ENCODE data around the gene GOLGA6L7. TPM values are rescaled to one million over a fixed set of nuclear protein-coding genes. Genes with fewer than 3 reads are reported as not detected.
"Not testable (repeated sequence)": the region's sequence is repeated elsewhere in the genome, so short reads cannot be mapped to it uniquely, and the experiment has no call there.

Gene GOLGA6L7
- total RNA-seq, 1 donor from 2014 or later, result not detected

DNA sequence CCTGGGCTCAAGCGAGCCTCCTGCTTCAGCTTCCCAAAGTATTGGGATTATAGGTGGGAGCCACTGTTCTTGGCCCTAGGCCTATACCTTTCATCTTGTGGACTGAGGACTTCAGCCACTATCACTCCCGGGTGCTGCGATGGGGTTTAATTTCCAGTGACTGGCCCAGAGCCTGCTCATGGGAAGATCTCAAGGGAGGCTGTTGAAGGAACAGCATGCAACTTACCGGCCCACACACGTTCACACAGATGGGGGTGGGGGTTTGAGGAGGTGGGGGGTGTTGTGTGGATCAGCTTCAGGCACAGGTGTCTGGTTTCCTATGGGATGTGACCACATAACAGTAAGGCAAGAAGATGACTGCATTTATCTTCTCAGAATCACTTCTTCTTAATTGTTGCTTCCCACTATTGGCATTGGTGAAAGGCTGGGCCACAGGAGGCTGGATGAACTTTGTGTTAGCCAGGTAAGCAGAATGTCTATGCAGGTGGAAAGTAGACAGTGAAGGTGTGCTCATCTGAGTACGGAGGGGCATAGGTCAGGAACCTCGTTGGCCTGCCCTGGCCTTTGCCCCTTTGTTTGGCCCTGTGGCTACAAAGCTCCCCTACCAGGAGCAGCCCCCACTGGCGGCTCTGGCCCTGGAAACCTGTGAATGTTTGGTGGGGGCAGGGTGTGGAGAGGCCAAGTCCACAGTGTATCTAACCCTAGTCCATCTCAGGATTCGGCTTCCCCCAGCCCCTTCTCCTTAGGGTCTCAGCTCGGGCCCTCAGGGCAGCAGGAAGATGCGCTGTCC lies 35.9 kb upstream of the GOLGA6L7 start:
- no peak for DNase-seq

DNA sequence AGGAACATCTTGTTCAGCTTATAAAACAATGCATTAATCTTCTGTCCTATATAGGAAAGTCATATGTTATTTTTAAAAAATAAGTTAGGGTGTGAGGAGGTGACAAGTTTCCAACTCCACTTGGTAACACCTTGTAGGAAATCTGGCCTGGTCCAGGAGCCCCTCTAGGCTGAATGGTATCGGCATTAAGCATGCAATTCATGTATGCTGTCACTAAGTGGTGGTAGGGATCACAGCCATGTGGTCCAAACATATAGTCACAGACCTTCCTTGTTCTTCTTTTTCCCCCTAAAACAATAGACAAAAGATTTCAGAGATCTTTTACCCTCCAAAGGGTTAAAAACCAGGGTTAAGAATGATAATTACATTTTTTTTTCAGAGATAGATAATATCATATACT lies 33.2 kb upstream of the GOLGA6L7 start:
- no peak for DNase-seq

DNA sequence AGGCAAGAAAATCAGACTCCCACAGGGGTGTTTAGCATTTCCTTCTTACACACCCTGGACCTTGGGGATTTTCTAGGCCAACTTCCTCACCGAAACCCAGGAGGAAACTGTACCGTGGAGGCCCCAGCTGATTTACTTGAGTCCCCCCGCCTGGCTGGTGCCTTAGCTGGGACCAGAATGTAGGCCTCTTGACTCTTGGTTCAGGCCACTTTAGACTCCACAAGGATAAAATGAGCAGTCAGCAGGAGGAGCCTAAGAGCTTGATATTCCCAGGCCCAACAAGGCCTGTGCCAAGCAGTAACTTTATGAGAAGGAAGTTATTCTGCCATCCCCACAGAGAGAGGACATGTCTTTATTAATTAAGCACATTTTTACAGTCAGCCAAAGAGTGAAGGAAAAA lies 32.7 kb upstream of the GOLGA6L7 start:
- DNase-seq, result no peak

DNA sequence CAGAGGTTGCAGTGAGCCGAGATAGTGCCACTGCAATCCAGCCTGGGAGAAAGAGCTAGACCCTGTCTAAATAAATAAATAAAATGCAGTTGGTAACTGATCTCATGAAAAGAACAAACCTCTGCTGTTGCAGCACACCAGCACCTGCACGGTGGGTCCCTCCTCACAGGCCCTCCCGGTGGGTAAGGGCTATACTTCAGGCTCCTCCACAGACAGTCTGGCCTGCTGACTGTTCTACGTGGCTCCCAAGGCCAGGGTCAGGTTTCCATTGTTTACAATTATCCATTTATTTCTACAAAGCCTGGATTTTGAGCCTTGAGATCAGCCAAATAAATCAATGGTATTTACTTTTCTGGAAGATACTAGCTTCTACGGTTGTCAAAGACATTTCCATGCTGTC lies 32.2 kb upstream of the GOLGA6L7 start:
- no peak for DNase-seq

DNA sequence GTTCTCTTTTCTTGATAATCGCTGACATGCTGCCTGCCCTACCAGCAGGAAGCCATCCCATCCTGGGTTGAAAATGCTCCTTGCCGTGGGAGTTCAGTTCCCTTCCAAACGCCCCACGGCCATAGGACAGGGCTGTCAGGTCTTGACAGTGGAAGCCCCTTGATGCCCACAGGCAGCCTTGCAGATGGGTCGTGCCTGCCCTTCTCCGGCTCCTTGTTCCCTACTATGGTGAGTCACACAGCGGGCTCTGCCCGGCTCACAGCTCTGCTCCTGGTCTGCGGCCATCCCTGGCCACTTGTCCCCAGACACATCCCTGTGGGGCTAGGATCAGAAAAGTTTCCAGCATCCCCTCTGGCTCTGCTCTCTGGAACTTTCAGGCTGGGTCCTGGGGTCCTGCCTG lies 31.1 kb upstream of the GOLGA6L7 start:
- DNase-seq, result no peak

DNA sequence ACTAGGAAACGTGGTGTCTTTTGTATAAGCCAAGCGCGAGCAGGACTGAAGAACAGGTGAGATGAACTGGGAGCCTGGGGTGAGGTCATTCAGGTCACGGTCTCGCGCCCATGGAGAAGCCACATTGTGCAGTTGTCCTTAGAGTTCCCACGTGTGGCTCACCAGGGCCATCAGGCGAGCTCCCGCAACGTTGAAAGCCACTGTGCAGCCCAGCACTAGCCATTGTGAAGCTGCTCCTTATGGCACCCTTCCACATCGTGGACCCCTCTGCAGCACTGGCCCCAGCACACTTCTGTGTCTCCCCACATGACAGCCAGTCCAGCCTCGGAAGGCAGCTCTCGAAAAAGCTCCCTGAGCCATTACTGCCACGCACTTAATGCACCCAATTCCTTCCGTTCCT lies 29.8 kb upstream of the GOLGA6L7 start:
- DNase-seq, result no peak

DNA sequence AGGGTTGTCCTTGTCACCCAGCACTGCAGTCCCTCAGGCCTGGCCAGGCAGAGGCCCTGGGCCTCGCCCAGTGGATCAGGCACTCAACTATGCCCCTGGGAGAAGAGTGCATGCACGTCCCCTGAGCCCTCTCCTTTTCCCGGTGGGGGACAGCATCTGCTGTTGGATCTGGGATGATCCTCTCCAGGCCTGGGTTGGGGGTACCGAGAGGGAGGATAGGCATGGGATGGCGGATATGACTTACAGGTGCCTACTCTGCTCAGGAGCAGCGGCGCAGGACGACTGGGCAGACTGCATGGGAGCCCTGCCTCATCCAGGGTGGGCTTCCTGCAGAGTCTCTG lies 28.4 kb upstream of the GOLGA6L7 start:
- DNase-seq, result no peak

DNA sequence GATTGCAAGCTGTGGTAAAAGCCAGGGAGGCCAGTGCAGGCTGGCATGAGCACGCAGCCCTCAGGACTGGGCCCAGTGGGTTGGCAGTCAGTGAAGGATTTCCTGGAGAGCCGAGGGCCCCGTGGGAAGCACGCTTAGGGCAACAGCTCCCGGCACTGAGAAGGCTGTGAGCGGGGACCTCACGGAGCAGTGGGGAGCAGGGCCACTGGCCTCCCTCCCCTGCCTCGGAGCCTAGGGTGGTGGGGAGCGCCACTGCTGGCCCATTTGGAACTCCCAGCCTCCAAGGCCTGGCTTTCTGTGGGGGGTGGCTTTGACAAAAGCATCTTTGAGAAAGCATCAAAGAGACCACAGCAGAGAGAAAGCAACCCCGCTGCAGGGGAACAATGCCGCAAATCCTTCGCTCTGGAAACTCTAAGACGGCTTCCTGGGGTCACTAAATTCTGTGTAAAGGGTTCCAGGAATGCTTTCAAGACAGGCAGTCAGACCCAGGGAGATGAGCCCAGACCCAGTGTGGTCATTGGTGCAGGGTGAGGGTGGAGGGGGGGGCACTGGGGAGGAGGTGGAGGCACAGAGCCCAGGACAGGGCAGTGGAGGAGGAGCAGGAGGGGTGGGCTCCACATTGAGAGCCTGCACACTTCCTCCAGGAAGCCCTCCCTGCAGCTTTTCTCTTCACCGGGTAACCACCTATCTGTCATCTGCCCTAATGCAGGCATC lies 27.8 kb upstream of the GOLGA6L7 start:
- no peak for DNase-seq

DNA sequence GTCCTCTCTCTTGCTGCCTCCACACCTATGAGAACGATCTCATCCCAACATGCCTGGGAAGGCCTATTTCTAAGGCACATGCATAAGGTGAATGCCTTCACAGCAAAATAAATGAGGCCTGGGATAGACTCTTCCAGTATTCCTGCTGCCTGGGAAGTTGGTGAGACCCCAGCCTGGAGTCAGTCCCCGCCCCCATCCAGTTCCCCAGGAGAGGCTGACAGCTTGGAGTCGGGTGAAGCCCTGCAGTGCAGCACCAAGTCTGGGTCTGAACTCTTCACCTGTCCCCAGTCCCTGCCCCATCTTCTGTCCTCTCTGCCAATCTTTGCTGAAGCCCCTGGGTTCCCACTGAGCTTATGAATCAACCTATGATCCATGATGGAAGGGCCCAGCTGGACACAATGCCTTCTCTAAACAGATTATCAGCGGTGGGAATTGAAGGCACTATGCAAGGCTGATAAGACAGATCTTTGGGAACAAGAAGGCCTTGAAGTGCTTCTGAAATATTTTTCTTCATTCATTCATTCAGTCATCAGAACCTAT lies 27.1 kb upstream of the GOLGA6L7 start:
- no peak for DNase-seq

DNA sequence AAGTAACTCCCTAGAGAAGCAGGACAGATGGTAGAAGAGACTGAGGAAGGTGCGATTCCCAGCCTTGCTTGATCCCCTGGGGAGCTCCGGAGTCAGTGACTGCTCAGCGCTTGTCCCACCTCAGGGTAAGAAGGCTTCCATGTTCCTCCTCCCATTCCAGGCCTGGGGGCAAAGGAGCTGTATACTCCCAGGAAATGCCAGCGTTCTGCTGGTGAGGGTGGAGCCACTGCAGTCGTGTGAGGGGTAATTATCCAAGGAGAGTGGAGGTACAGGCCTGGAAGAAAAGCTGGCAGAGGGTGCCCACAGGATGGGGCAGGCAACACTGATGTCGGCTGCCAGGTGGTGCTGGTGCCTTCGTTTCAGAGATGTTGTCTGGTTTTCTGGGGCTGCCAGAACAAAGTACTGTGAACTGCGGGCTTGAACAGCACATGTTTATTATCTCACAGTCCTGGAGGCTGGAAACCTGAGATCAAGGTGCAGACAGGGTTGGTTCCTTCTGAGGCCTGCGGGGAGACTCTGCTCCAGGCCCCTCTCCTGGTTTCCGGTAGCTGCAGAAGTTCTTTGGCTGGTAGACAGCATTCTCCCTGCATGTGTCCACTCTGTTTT lies 25.2 kb upstream of the GOLGA6L7 start:
- no peak for DNase-seq

DNA sequence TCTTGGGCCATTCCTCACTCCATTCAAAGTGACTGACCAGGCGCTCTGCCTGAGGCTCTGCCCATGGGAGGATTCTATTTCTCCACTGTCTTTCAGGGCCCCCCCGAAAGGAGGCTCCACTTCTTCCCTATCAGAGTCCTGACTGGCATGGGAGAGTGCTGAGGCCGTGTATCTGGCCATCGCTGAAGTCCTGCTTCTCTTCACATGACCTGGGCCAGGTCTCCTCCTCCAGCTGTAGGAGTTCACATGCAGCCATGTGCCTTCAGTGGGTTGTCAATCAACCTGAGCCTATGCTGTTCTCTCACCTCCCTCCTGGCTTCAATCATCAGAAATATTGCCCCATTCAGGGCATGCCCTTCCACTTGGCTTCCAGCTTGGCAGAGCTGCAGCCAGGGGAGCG lies 24.6 kb upstream of the GOLGA6L7 start:
- DNase-seq, result no peak

DNA sequence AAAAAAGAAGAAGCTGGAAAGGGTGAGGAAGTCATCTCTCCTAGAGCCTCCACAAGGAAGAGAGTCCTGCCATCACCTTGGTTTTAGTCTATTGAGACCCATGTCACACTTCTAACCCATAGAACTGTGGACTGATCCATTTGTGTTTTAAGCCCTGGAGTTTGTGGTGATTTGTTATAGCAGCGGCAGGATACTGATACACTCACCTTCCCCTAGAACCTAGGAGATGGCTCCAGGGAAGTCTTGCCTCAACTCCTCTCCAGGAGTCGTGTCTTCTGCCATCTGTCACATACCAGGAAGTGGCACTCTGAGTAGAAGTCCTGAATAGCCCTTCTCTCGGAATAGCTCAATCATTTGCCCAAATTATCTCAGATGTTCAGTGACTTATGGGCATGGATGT lies 22.7 kb upstream of the GOLGA6L7 start:
- DNase-seq, result no peak

DNA sequence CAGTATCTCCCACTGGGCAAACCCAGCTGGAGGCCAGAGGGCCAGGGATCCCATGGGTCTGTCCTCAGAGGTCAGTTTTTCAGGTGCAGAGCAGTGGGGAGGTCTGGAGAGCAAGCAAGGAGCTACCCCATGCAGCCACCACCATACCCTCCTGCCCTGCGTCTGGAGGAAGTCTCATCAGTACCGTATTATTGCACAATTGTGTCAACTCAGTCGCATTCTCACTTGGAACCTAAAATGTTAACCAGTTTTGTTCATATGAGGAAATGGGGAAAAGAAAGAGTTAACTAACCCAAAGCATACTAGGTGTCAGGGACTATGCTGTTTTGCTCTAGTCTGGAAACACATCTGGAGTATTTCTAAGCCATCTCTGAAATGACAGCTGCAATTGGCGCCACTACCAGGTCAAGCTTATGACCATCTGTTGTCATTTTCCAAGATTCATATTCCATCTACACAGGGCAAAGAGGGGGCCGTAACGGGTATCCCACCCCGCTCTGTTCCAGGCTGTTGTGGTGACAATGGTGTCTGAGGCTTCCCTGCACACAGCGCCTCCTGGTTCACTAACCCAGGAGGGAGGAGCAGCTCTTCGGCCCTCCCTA lies 20.4 kb upstream of the GOLGA6L7 start:
- no peak for DNase-seq

DNA sequence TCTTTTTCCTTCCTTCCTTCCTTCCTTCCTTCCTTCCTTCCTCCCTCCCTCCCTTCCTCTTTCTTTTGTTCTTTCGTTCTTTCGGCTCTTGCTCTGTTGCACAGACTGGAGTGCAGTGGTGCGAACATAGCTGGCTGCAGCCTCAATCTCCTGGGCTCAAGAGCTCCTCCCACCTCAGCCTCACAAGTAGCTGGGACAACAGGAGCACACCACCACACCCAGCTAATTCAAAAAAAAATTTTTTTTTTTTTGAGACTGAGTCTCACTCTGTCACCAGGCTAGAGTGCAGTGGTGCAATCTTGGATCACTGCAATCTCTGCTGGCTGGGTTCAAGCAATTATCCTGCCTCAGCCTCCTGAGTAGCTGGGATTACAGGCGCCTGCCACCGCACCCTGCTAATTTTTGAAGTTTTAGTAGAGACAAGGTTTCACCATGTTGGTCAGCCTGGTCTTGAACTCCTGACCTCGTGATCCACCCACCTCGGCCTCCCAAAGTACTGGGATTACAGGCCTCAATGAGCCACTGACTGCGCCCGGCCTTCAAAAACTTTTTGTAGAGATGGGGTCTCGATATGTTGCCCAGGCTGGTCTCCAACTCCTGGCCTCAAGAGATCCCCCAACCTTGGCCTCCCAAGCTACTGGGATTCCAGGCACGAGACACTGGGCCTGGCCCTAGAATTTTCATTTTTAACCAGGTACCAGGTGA lies 13.3 kb upstream of the GOLGA6L7 start:
- not testable (repeated sequence) for DNase-seq

DNA sequence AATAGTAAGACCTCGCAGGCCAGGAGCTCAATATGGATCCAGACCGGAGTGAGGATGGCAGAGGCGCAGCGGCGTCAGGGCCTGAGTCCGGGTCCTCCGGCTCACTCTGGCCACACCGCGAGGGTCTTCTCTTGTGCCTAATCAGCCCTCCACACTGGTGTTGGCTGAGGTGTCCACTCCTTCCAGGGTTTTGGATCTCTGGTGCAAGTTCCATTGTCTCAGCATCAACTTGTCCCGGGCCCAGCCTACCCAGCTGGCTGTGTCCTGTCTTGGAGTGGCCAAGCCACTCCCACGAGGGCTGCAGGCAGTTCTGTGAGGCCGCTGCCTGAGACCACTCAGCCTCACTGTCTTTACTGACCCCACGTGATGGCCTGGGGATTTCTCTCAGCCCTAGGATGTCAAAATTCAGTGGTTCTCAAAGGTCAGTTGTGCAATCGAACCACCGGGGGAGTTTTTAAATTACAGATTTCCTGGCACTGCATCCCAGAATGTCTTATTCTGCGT lies 12.6 kb upstream of the GOLGA6L7 start:
- DNase-seq, result no peak

DNA sequence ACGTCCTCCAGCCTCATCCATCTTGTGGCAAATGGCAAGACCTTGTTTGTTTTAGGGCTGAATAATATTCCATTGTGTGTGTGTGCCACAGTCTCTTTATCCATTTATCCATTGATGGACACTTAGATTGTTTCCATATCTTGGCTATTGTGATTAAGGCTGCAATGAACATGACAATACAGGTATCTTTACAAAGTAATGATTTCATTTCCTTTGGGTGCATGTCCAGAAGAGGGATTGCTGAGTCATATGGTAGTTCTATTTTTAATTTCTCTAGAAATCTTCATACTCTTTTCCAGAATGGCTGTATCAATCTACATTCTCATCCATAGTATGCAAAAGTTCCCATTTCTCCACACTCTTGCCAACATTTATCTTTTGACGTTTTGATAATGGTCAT lies 6.1 kb upstream of the GOLGA6L7 start:
- not testable (repeated sequence) for DNase-seq

DNA sequence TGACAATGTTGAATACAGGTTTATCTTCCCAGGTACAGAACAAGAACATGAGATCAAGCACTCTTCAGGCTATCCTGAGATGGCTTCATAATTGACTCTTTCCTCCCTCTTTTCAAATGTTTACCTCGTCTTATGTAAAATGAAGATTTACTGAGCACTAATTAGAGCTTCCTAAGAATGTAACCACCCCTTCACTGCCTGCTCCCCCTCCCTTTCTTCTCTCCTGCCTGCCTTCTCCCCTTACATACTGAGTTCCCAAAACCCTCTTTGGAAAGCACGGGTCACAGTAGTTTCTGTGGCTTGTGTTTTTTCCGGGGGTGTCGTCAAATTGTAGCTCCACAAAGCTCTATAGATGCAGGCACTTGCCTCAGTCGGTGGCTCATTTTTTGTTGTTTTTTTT lies 5.2 kb upstream of the GOLGA6L7 start:
- not testable (repeated sequence) for DNase-seq

DNA sequence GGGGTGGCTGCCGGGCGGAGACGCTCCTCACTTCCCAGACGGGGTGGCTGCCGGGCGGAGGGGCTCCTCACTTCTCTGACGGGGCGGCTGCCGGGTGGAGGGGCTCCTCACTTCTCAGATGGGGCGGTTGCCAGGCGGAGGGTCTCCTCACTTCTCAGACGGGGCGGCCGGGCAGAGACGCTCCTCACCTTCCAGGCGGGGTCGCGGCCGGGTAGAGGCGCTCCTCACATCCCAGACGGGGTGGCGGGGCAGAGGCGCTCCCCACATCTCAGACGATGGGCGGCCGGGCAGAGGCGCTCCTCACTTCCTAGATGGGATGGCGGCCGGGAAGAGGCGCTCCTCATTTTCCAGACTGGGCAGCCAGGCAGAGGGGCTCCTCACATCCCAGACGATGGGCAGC lies 1.3 kb upstream of the GOLGA6L7 start:
- not testable (repeated sequence) for DNase-seq

DNA sequence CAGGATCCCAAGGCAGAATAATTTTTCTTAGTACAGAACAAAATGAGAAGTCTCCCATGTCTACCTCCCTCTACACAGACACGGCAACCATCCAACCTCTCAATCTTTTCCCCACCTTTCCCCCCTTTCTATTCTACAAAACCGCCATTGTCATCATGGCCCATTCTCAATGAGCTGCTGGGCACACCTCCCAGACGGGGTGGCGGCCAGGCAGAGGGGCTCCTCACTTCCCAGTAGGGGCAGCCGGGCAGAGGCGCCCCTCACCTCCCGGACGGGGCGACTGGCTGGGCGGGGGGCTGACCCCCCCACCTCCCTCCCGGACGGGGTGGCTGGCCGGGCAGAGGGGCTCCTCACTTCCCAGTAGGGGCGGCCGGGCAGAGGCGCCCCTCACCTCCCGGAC lies 827 bp upstream of the GOLGA6L7 start:
- not testable (repeated sequence) for DNase-seq

DNA sequence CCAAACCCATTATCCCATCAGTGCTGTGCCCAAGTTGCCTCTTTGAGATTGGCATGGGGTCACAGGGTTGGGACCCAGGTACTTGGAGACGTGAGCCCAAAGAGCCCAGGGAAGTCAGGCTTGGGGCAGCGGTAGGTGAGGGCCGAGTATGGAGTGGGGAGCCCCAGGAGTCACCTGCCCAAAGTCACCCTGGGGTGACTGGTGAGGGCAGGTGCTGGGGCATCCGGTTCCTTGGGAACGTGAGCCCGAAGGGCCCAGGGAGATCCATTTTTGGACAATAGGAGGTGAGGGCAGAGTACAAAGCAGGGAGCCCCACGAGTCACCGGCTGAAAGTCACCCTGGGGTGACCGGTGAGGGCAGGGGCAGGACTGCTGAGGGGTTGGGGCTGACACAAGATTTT lies 485 bp downstream of the GOLGA6L7 start:
- DNase-seq, result not testable (repeated sequence)

DNA sequence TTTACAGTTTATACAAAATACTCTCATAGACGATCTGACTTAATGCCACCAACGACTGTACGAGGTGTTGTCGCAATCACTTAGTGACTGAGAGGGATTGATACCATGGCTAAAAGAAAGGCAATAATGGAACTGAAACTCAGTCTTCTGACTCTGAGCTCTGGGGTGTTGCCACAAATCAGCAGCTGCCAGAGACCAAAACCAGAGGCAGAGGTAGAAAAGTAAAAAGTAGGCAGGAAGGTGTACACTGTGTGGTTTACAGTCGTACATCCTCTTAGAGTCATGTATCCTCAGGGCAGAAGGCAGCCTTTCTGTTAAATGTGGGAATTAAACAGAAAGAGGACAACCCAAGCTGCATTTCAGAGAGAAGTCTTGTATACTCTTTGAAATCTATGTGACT lies 1.2 kb downstream of the GOLGA6L7 start:
- DNase-seq, result not testable (repeated sequence)

DNA sequence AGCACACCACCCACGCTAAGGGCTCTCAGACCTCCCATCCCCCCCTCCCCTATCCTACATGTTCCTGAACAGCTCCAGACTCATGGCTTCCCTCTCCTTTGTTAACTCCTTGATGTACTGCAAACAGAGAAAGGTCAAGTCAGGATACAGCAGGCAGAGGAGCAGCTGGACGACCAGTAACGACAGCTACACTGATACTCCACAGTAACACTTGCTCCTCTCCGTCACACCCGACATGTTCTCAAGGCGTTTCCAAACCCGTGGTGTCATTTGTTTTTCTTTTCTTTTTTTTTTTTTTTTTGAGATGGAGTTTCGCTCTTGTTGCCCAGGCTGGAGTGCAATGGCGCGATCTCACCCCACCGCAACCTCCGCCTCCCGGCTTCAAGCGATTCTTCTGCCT lies 4.3 kb downstream of the GOLGA6L7 start:
- DNase-seq, result not testable (repeated sequence)

All from skin of body (tissue), 2 donors.